Astrocyte (in vitro differentiated cells and primary cell): Measurements from ENCODE around the gene HAT1. TPM values are rescaled to one million over a fixed set of nuclear protein-coding genes. Genes with fewer than 3 reads are reported as not detected.
A peak's percentile ranks its signal among the peaks of the same experiment; 100 is the strongest.
"Not testable (repeated sequence)": the region's sequence is repeated elsewhere in the genome, so short reads cannot be mapped to it uniquely, and the experiment has no call there.

Experiments used
- DNase-seq: peaks from one replicate; pipeline ENCODE4 v3.0.0-alpha.2; 2010; ENCODE audit warnings: low read depth
- FAIRE-seq: peaks from 2 replicates; lab custom pipeline; 2011; peaks lifted over from hg19 to GRCh38; lab: Jason Lieb, UNC
- H2AFZ ChIP-seq: 2 replicates; pipeline ENCODE4 v1.6.0; 2012; ENCODE audit warnings: low read depth, low read length, inconsistent platforms
- H3K27ac ChIP-seq: 2 replicates; pipeline ENCODE4 v1.5.1; 2011; ENCODE audit warnings: low read depth, low read length, inconsistent platforms
- H3K27me3 ChIP-seq: 2 replicates; pipeline ENCODE4 v1.6.0; 2011; ENCODE audit warnings: low read length, inconsistent platforms; ENCODE audit not compliant: insufficient read depth
- H3K36me3 ChIP-seq: 2 replicates; pipeline ENCODE4 v1.5.1; 2011; ENCODE audit warnings: low read length, inconsistent platforms; ENCODE audit not compliant: insufficient read depth
- H3K4me1 ChIP-seq: 2 replicates; pipeline ENCODE4 v1.5.1; 2011; ENCODE audit warnings: low read length, inconsistent platforms; ENCODE audit not compliant: insufficient read depth
- H3K4me2 ChIP-seq: 2 replicates; pipeline ENCODE4 v1.6.0; 2012; ENCODE audit warnings: low read length, inconsistent platforms
- H3K4me3 ChIP-seq: 2 replicates; pipeline ENCODE4 v1.5.1; 2011; ENCODE audit warnings: low read depth, mild to moderate bottlenecking, low read length, inconsistent platforms; ENCODE audit not compliant: insufficient read depth
- H3K79me2 ChIP-seq: 2 replicates; pipeline ENCODE4 v1.6.0; 2012; ENCODE audit warnings: mild to moderate bottlenecking, low read length, inconsistent platforms; ENCODE audit not compliant: insufficient read depth
- H3K9ac ChIP-seq: 2 replicates; pipeline ENCODE4 v1.6.0; 2012; ENCODE audit warnings: mild to moderate bottlenecking, low read length, inconsistent platforms
- H3K9me3 ChIP-seq: 2 replicates; pipeline ENCODE4 v1.5.1; 2012; ENCODE audit warnings: low read depth, mild to moderate bottlenecking, low read length, inconsistent platforms; ENCODE audit not compliant: insufficient read depth
- H4K20me1 ChIP-seq: 2 replicates; pipeline ENCODE4 v1.6.0; 2012; ENCODE audit warnings: low read length, inconsistent platforms; ENCODE audit not compliant: insufficient read depth
- H3K27ac Mint-ChIP-seq: one replicate; pipeline ENCODE4 v1.8.0; 2021; ENCODE audit warnings: mild to moderate bottlenecking, mixed read lengths; ENCODE audit not compliant: unreplicated experiment
- H3K27me3 Mint-ChIP-seq: one replicate; pipeline ENCODE4 v1.8.0; 2021; ENCODE audit warnings: low read depth, mixed read lengths; ENCODE audit not compliant: unreplicated experiment
- H3K36me3 Mint-ChIP-seq: one replicate; pipeline ENCODE4 v1.8.0; 2021; ENCODE audit warnings: low read depth, mixed read lengths; ENCODE audit not compliant: unreplicated experiment
- H3K4me1 Mint-ChIP-seq: one replicate; pipeline ENCODE4 v1.8.0; 2021; ENCODE audit warnings: low read depth, mixed read lengths; ENCODE audit not compliant: unreplicated experiment
- H3K4me3 Mint-ChIP-seq: one replicate; pipeline ENCODE4 v1.8.0; 2021; ENCODE audit warnings: mild to moderate bottlenecking, moderate library complexity, mixed read lengths; ENCODE audit not compliant: unreplicated experiment
- H3K9me3 Mint-ChIP-seq: one replicate; pipeline ENCODE4 v1.8.0; 2021; ENCODE audit warnings: mild to moderate bottlenecking, mixed read lengths; ENCODE audit not compliant: unreplicated experiment
- CTCF ChIP-seq: IDR thresholded peaks from 2 replicates; pipeline ENCODE4 v1.5.1; 2011; ENCODE audit warnings: low read depth, mild to moderate bottlenecking, inconsistent platforms, low read length, moderate library complexity; ENCODE audit not compliant: insufficient read depth
- EZH2 ChIP-seq: IDR thresholded peaks from 2 replicates; pipeline ENCODE4 v1.6.1; 2012; ENCODE audit warnings: mild to moderate bottlenecking, low read length, inconsistent platforms; ENCODE audit not compliant: insufficient read depth
- total RNA-seq: library from RNA; stranded (reverse); gene quantifications from 2 replicates; pipeline ENCODE4 v1.2.1, GENCODE V29; 2021

Gene HAT1
- total RNA-seq, 1 donor from 2014 or later: 29.1 TPM

DNA sequence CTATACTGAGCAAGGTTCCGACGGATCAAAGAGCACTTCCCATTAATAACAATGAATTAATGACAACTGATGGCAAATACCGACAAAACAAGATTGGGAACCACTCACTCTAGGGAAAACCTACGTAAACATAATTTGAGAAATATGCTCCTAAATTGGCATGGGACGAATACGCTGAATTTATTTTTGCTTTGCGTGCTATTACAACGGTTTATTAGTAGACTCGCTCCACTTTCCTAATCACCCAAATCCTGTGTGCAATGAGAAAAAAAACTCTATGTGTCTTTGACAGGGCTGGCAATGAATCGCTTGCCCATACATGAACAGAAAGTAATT lies 27.7 kb upstream of the HAT1 start:
- no peak for FAIRE-seq
- no peaks in the 10 kb centered on the region for H3K9me3 ChIP-seq
- no peaks in the 10 kb centered on the region for H3K36me3 ChIP-seq
- peaks cover 1% of the 10 kb centered on the region for H3K9me3 Mint-ChIP-seq
- no peaks in the 10 kb centered on the region for H3K27me3 Mint-ChIP-seq
- peak overlapping the region; percentile 90 for H3K9ac ChIP-seq
- H2AFZ ChIP-seq: peak overlapping the region; percentile 98
- peaks cover 5% of the 10 kb centered on the region for H3K4me1 ChIP-seq
- no peak for DNase-seq
- peaks cover 4% of the 10 kb centered on the region for H3K36me3 Mint-ChIP-seq
- H3K27ac Mint-ChIP-seq: peak overlapping the region; percentile 47
- H3K4me3 ChIP-seq: peak overlapping the region; percentile 97
- H3K79me2 ChIP-seq: peaks cover 9% of the 10 kb centered on the region
- no peaks in the 10 kb centered on the region for H3K27me3 ChIP-seq
- H3K4me2 ChIP-seq: peak overlapping the region; percentile 100
- peaks cover 5% of the 10 kb centered on the region for H3K4me1 Mint-ChIP-seq
- H4K20me1 ChIP-seq: no peaks in the 10 kb centered on the region
- peak overlapping the region; percentile 73 for H3K27ac ChIP-seq
- peak overlapping the region; percentile 84 for H3K4me3 Mint-ChIP-seq
- TF ChIP-seq CTCF: no peak
- TF ChIP-seq EZH2: no peak

DNA sequence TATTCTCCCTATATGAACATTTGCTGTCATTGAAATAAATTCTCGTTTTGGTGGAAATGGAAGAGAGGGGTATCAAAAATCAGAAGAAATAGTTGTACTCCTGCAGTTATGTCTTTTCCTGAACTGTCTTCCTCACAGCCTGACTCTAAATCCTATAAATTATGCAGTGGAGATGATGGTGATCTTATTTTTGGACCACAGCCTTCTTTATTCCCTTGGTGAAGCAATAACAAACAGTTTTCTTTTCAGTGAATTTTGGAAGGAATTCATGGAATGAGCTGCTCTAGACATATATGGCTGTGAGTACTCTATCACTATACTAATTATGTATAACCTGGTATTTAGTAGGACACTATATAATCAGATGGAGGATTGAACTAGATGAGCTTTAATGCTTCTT lies 26.5 kb upstream of the HAT1 start:
- H3K4me3 ChIP-seq: no peak overlapping the region
- Mint-ChIP-seq H3K27me3 (no peaks in the 10 kb centered on the region), H3K9me3 (peaks cover 1% of the 10 kb centered on the region), H3K4me3 (peak overlapping the region; percentile 3), H3K4me1 (peaks cover 5% of the 10 kb centered on the region), H3K27ac (no peak overlapping the region), H3K36me3 (no peaks in the 10 kb centered on the region)
- H3K9me3 ChIP-seq: no peaks in the 10 kb centered on the region
- H4K20me1 ChIP-seq: no peaks in the 10 kb centered on the region
- DNase-seq: no peak
- H3K4me2 ChIP-seq: no peak overlapping the region
- H3K79me2 ChIP-seq: peaks cover 9% of the 10 kb centered on the region
- no peaks in the 10 kb centered on the region for H3K27me3 ChIP-seq
- H3K9ac ChIP-seq: no peak overlapping the region
- H3K36me3 ChIP-seq: no peaks in the 10 kb centered on the region
- no peak for FAIRE-seq
- no peak for TF ChIP-seq EZH2
- TF ChIP-seq CTCF: no peak
- no peak overlapping the region for H2AFZ ChIP-seq
- peaks cover 5% of the 10 kb centered on the region for H3K4me1 ChIP-seq
- no peak overlapping the region for H3K27ac ChIP-seq

GRCh38 chr2:171899623-171900282 lies 22.5 kb upstream of the HAT1 start:
- H3K36me3 ChIP-seq, H3K4me1 ChIP-seq, H3K4me3 Mint-ChIP-seq, H2AFZ ChIP-seq, H3K9me3 ChIP-seq, H3K27ac ChIP-seq, H3K79me2 ChIP-seq, FAIRE-seq, H3K27ac Mint-ChIP-seq, H3K4me2 ChIP-seq, H3K4me1 Mint-ChIP-seq, H3K27me3 Mint-ChIP-seq, DNase-seq, H4K20me1 ChIP-seq, H3K4me3 ChIP-seq, H3K9me3 Mint-ChIP-seq, H3K36me3 Mint-ChIP-seq, H3K27me3 ChIP-seq, H3K9ac ChIP-seq: not testable (repeated sequence)
